Measurements from ENCODE around the gene ZNF396. TPM values are rescaled to one million over a fixed set of nuclear protein-coding genes. Genes with fewer than 3 reads are reported as not detected.

The ZNF396 gene
- total RNA-seq, 1 donor from 2014 or later, result 3.1 TPM

GRCh38 chr18:35361570-35362321 is 15.4 kb downstream of the ZNF396 start:
- TF ChIP-seq CTCF (IDR thresholded peaks at IDR 0.05), result no peak
- no peaks in the 10 kb centered on the region for H3K36me3 ChIP-seq
- ATAC-seq (no peak), DNase-seq (no peak)
- intact Hi-C loops (cut with DNase I), result no loop called here
- H3K4me3 ChIP-seq, result no peak overlapping the region
- H3K27ac ChIP-seq, result no peak overlapping the region
- no peaks in the 10 kb centered on the region for H3K9me3 ChIP-seq
- no peaks in the 10 kb centered on the region for H3K27me3 ChIP-seq
- no peaks in the 10 kb centered on the region for H3K4me1 ChIP-seq

- H3K27me3 ChIP-seq, result no peaks in the 10 kb centered on the region
- no peak overlapping the region for H3K4me3 ChIP-seq
- no peaks in the 10 kb centered on the region for H3K36me3 ChIP-seq
- DNase-seq (peak; percentile 67), ATAC-seq (peak; percentile 99)
- TF ChIP-seq CTCF (IDR thresholded peaks at IDR 0.05), result peak; percentile 74
- no peaks in the 10 kb centered on the region for H3K9me3 ChIP-seq
- intact Hi-C loops (cut with DNase I), result no loop called here
- H3K27ac ChIP-seq, result no peak overlapping the region
- H3K4me1 ChIP-seq, result no peaks in the 10 kb centered on the region
Measured at GRCh38 chr18:35355140-35355618, 22.0 kb downstream of the ZNF396 start.

- Histone ChIP-seq H3K27me3 (no peaks in the 10 kb centered on the region), H3K4me3 (no peak overlapping the region), H3K9me3 (no peaks in the 10 kb centered on the region), H3K4me1 (no peaks in the 10 kb centered on the region), H3K36me3 (no peaks in the 10 kb centered on the region), H3K27ac (no peak overlapping the region)
- DNase-seq (no peak), ATAC-seq (no peak)
- TF ChIP-seq CTCF (IDR thresholded peaks at IDR 0.05), result no peak
- intact Hi-C loops (cut with DNase I), result no loop called here
Measured at GRCh38 chr18:35352778-35353177, 24.4 kb downstream of the ZNF396 start.

- no peaks in the 10 kb centered on the region for H3K9me3 ChIP-seq
- intact Hi-C loops (cut with DNase I), result no loop called here
Measured at GRCh38 chr18:35352283-35352682, 24.9 kb downstream of the ZNF396 start.

GRCh38 chr18:35348001-35348400 is 29.1 kb downstream of the ZNF396 start:
- no peak for TF ChIP-seq CTCF (IDR thresholded peaks at IDR 0.05)
- intact Hi-C loops (cut with DNase I), result loop anchor here (10.0 kb wide), 1 partner anchor 113 kb away; no protein-coding TSS in a partner anchor
- DNase-seq (no peak), ATAC-seq (no peak)
- Histone ChIP-seq H3K4me3 (no peak overlapping the region), H3K36me3 (no peaks in the 10 kb centered on the region), H3K27me3 (no peaks in the 10 kb centered on the region), H3K27ac (no peak overlapping the region), H3K9me3 (no peaks in the 10 kb centered on the region), H3K4me1 (peaks cover 17% of the 10 kb centered on the region)

More at GRCh38 chr18:35352283-35352682, 24.9 kb downstream of the ZNF396 start:
- no peak overlapping the region for H3K27ac ChIP-seq
- no peak for TF ChIP-seq CTCF (IDR thresholded peaks at IDR 0.05)
- DNase-seq (no peak), ATAC-seq (no peak)
- no peaks in the 10 kb centered on the region for H3K4me1 ChIP-seq
- no peaks in the 10 kb centered on the region for H3K36me3 ChIP-seq
- no peaks in the 10 kb centered on the region for H3K27me3 ChIP-seq
- no peak overlapping the region for H3K4me3 ChIP-seq
